Stimulated activated CD4-positive, alpha-beta T cell treated with anti-CD3 and anti-CD28 coated beads, Interleukin-1b, Interleukin-23, amount 100 ng/mL, for 24 hours (primary cell): Measurements from ENCODE around the gene TP73.

ENCODE experiments used
- DNase-seq, 4 experiments: peaks; one replicate each; pipeline ENCODE4 v3.0.0-alpha.2; 2020; ENCODE audit warnings: low read depth in 4 of 4, low spot score in 1 of 4

Gene TP73

GRCh38 chr1:3725366-3725765 is 73.0 kb downstream of the TP73 start:
- DNase-seq = no peak

GRCh38 chr1:3727042-3727824 is 74.9 kb downstream of the TP73 start:
- no peak for DNase-seq

DNA sequence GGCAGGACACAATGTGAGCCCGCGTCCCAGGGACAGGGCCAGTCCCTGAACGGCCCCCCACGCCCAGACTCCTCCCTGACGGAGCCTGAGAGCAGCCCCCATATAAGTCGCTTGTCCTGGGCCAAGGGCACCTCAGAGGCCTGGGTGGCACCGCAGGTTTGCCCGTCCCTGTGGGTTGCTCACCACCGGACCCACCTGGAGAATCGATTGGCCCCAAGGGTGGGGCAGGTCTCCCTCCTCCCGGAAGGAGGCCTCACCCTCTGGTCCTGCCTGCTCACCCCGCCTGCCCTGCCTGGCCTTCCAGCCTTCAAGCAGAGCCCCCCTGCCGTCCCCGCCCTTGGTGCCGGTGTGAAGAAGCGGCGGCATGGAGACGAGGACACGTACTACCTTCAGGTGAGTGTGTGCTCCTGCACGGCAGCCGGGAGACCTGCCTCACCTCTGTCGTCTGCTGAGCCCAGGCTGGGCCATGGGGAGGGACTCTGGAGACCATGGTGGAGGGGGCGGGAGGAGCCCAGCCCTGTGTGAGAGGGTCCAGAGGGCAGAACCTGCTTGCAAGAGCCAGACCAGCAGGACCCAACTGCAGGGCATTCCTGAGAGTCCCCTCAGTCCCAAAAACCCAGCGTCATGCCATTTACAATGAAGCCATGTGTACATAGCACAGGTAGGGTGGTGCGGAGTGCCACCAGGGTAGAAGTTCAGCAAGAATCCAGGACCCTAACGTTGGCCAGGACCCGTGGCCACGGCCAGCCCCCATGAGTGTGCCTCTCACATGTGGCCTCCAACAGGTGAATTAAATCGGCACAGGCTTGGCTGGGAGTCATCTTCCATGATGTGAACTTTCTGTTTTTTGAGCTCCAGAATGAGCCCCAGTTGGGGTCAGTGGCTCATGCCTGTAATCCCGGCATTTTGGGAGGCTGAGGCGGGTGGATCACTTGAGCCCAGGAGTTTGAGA is 75.8 kb downstream of the TP73 start:
- no peak for DNase-seq

GRCh38 chr1:3729594-3730542 is 77.6 kb downstream of the TP73 start:
- DNase-seq = no peak

DNA sequence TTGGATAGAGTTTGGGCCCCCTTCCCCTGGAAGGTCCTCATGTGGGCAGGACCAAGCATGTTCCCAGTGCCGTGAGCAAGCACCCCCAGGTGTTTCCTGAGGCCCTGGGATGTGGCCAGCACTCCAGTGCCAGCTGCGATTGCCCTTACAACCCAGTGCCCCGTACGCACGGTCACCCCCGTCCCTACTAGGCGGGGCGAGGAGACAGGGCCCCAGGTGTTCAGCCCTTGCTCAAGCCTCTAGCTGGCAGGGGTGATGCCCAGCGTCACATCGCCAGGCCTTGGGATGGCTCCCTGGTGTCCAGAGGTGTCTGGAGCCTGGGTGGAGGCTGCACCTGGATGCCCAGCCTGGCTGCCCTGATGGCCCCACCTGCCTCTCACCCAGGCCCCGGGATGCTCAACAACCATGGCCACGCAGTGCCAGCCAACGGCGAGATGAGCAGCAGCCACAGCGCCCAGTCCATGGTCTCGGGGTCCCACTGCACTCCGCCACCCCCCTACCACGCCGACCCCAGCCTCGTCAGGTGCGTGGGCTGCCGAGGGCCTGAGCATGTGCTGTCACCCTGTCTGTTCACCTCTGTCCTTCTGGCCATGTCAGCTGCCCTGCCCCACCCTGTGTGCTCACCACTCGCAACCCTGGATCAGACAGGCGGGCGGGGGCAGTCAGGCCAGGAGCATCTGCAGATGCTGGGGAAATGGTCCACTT is 78.4 kb downstream of the TP73 start:
- no peak for DNase-seq

- DNase-seq = no peak
Measured at GRCh38 chr1:3731583-3732433, 79.5 kb downstream of the TP73 start.

DNA sequence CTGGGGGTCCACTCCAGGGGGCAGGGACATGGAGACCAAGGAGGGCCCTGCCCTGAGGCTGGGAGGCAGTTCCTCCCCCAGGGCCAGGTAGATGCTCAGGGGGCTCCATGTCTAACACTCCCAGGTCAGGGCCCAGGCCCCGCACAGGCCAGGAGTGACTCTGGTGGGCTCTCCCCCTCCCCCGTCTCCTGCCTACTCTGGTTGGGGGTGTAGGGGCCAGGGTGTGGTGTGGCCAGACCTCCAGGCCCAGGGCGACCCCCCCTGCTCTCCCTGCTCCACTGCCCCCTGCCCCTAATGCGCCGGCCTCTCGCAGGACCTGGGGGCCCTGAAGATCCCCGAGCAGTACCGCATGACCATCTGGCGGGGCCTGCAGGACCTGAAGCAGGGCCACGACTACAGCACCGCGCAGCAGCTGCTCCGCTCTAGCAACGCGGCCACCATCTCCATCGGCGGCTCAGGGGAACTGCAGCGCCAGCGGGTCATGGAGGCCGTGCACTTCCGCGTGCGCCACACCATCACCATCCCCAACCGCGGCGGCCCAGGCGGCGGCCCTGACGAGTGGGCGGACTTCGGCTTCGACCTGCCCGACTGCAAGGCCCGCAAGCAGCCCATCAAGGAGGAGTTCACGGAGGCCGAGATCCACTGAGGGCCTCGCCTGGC is 80.2 kb downstream of the TP73 start:
- no peak for DNase-seq

- no peak for DNase-seq
Measured at GRCh38 chr1:3733094-3733882, 81.0 kb downstream of the TP73 start.

- DNase-seq = no peak
Measured at GRCh38 chr1:3733883-3734589, 81.7 kb downstream of the TP73 start.

DNA sequence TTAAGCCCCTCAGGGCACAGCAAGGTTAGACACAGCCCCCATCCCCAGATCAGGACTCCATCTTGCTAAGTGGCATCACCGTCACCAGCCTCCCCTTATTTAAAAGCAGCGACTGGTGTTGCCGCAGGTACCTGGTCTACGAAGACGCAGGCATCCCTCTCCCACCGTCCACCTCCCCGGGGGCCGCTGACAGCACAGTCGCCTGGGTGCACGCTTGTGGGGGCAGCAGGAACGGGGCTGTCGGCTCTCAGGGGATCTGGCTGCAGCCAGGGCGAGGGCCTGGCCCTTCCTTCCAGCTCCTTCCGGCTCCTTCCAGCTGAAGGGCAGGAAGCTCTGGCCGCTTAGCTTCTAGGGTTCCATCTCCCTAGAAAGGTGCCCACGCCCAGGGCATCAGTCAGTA is 82.3 kb downstream of the TP73 start:
- no peak for DNase-seq

- DNase-seq = no peak
Measured at GRCh38 chr1:3735027-3735681, 82.8 kb downstream of the TP73 start.

DNA sequence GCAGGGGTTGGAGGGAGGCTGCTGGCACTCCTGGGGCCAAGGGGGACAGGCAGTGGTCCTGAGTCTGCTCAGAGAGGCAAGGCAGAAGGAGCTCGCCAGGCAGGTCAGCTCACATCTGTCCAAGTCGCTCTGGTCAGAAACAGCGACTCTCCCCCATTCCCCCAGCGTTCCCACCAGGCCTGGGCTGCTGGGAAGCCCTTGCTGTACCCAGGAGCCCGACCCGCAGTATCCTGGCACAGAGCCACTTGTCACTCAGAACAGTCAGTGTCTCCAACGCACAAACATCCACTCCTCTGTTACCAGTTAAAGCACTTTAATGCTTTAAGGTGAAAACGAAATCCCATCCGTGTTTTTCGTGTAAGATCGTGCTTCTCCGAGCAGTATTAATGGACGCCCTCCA is 83.4 kb downstream of the TP73 start:
- DNase-seq = no peak

DNA sequence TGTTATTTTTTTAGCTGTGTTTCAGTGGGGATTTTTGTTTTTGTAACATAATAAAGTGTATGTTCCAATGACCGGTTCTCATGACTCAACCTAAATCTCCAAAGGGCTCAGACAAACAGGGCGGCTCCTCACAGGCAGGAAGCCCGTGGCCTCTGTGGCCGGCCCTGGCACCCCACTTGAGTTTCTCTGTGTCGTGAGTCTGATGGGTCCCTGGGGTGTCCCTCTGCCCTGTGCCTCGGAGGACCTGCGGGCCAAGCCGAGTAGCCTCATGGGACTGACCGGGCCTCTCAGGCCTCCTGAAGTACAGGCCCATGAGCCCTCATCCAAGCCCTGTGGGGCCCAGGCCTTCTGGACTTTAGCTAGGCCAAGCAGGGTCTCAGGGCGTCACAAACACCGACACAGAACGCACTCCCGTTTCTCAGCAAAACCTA is 83.8 kb downstream of the TP73 start:
- no peak for DNase-seq

DNA sequence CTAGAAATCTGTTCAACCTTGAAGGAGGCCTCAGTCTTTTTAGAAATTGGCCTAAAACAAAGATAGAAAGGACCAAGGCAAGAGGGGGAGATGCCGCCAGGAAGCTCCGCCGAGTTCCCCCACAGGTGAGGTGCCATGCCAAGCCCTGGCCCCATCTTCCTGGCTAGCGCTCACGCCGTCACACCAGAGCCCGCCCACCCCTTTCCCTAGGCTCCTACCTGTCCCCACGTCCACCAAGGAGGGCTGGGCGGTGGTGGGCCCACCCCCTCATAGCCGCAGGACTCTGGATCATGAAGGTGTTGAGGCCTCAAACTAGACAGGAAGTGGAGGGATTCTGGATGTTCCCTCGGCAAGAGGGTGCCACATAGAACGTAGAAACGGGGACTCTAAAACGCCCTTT is 84.4 kb downstream of the TP73 start:
- no peak for DNase-seq

- no peak for DNase-seq
Measured at GRCh38 chr1:3738943-3739342, 86.6 kb downstream of the TP73 start.

GRCh38 chr1:3740042-3740441 is 87.7 kb downstream of the TP73 start:
- no peak for DNase-seq

GRCh38 chr1:3740752-3741151 is 88.4 kb downstream of the TP73 start:
- no peak for DNase-seq
